SK-N-SH (cell line): Measurements from ENCODE around the gene SLIT1.
A peak's percentile ranks its signal among the peaks of the same experiment; 100 is the strongest.

Experiments
- CHD2 ChIP-seq: fragments of 150-350 bp; IDR thresholded peaks from 2 replicates; pipeline ENCODE4 v1.6.1; 2018; ENCODE audit warnings: low read length; ENCODE audit not compliant: partially characterized antibody
- CTCF ChIP-seq: fragments of 200-600 bp; sonication (generic); IDR thresholded peaks from 2 replicates; pipeline ENCODE4 v1.6.1; 2017; ENCODE audit warnings: antibody characterized with exemption, mild to moderate bottlenecking, moderate library complexity
- ELF1 ChIP-seq: IDR thresholded peaks from 2 replicates; pipeline ENCODE4 v1.4.0; 2012
- GATA2 ChIP-seq: sonication (generic); formaldehyde crosslinking; IDR thresholded peaks from 2 replicates; pipeline ENCODE4 v1.5.0; 2020; ENCODE audit warnings: mild to moderate bottlenecking, missing genetic modification reagents
- JUND ChIP-seq: IDR thresholded peaks from 2 replicates; pipeline ENCODE4 v1.4.0; 2012
- MAX ChIP-seq: IDR thresholded peaks from 2 replicates; pipeline ENCODE4 v1.4.0; 2012; ENCODE audit warnings: low read depth
- POLR2AphosphoS5 ChIP-seq: IDR thresholded peaks from 2 replicates; pipeline ENCODE4 v1.6.1; 2012; ENCODE audit warnings: low read depth, low read length
- REST ChIP-seq: IDR thresholded peaks from 2 replicates; pipeline ENCODE4 v1.6.1; 2012; ENCODE audit warnings: mild to moderate bottlenecking, low read depth, low read length, moderate library complexity
- RFX5 ChIP-seq: IDR thresholded peaks from 2 replicates; pipeline ENCODE4 v1.6.1; 2012; ENCODE audit warnings: mild to moderate bottlenecking, improper control_type of control experiment, low read length
- SIN3A ChIP-seq: IDR thresholded peaks from 2 replicates; pipeline ENCODE4 v1.6.1; 2012; ENCODE audit warnings: low read depth, mild to moderate bottlenecking, low read length, moderate library complexity, borderline replicate concordance
- SMC3 ChIP-seq: IDR thresholded peaks from 2 replicates; pipeline ENCODE4 v1.6.1; 2012; ENCODE audit warnings: low read depth, low read length, improper control_type of control experiment
- TCF12 ChIP-seq: IDR thresholded peaks from 2 replicates; pipeline ENCODE4 v1.4.0; 2012

- TF ChIP-seq CTCF: 0 out of 2 replicates have a peak, but pooled peaks have one; percentile 14
- TF ChIP-seq SIN3A: no peak
- no peak for TF ChIP-seq ELF1
- no peak for TF ChIP-seq CHD2
- TF ChIP-seq JUND: no peak
- TF ChIP-seq POLR2AphosphoS5: no peak
- TF ChIP-seq RFX5: no peak
- TF ChIP-seq GATA2: no peak
- peak; percentile 29; the same call in 1 of the 2 replicates for TF ChIP-seq SMC3
- TF ChIP-seq REST: peak; percentile 44; the same call in 1 of the 2 replicates
- TF ChIP-seq MAX: no peak
- TF ChIP-seq TCF12: no peak
Measured at GRCh38 chr10:97067716-97068391, 117.9 kb downstream of the SLIT1 start.
